ENCODE results near the gene PLS1.
"Not testable (repeated sequence)": the region's sequence is repeated elsewhere in the genome, so short reads cannot be mapped to it uniquely, and the experiment has no call there.

The PLS1 gene

GRCh38 chr3:142566096-142566495 is 30.1 kb upstream of the PLS1 start:
- DNase-seq (ENCODE audit: low read depth) = no peak
- H3K4me3 ChIP-seq (ENCODE audit: control insufficient read depth, low read depth, low read length) = no peak overlapping the region
- no peak for TF ChIP-seq CTCF (conservative IDR thresholded peaks at IDR 0.05; ENCODE audit: control insufficient read depth, insufficient read depth, low read depth, low read length)

- TF ChIP-seq CTCF (conservative IDR thresholded peaks at IDR 0.05; ENCODE audit: control insufficient read depth, insufficient read depth, low read depth, low read length) = no peak
- H3K4me3 ChIP-seq (ENCODE audit: control insufficient read depth, low read depth, low read length) = no peak overlapping the region
- no peak for DNase-seq (ENCODE audit: low read depth)
These were observed 27.7 kb upstream of the PLS1 start for GRCh38 chr3:142568393-142569017.

GRCh38 chr3:142569422-142569821 is 26.8 kb upstream of the PLS1 start:
- peak; percentile 30 for DNase-seq (ENCODE audit: low read depth)

GRCh38 chr3:142574223-142574622 is 22.0 kb upstream of the PLS1 start:
- DNase-seq (ENCODE audit: low read depth); H3K4me3 ChIP-seq (ENCODE audit: control insufficient read depth, low read depth, low read length): not testable (repeated sequence)

More at GRCh38 chr3:142569422-142569821, 26.8 kb upstream of the PLS1 start:
- H3K4me3 ChIP-seq (ENCODE audit: control insufficient read depth, low read depth, low read length) = not testable (repeated sequence)

- no peak for DNase-seq (ENCODE audit: low read depth)
These were observed 21.5 kb upstream of the PLS1 start for GRCh38 chr3:142574665-142575064.

GRCh38 chr3:142576792-142577191 is 19.4 kb upstream of the PLS1 start:
- no peak for DNase-seq (ENCODE audit: low read depth)

More at GRCh38 chr3:142574665-142575064, 21.5 kb upstream of the PLS1 start:
- H3K4me3 ChIP-seq (ENCODE audit: control insufficient read depth, low read depth, low read length) = no peak overlapping the region
- no peak for TF ChIP-seq CTCF (conservative IDR thresholded peaks at IDR 0.05; ENCODE audit: control insufficient read depth, insufficient read depth, low read depth, low read length)

GRCh38 chr3:142577696-142578328 is 18.4 kb upstream of the PLS1 start:
- peak; percentile 37 for DNase-seq (ENCODE audit: low read depth)
- H3K4me3 ChIP-seq (ENCODE audit: control insufficient read depth, low read depth, low read length) = peak overlapping the region; percentile 98
- no peak for TF ChIP-seq CTCF (conservative IDR thresholded peaks at IDR 0.05; ENCODE audit: control insufficient read depth, insufficient read depth, low read depth, low read length)

More at GRCh38 chr3:142576792-142577191, 19.4 kb upstream of the PLS1 start:
- H3K4me3 ChIP-seq (ENCODE audit: control insufficient read depth, low read depth, low read length) = no peak overlapping the region
- TF ChIP-seq CTCF (conservative IDR thresholded peaks at IDR 0.05; ENCODE audit: control insufficient read depth, insufficient read depth, low read depth, low read length) = no peak
